ENCODE data around the gene FAM118B. TPM values are rescaled to one million over a fixed set of nuclear protein-coding genes. Genes with fewer than 3 reads are reported as not detected.

FAM118B gene
- total RNA-seq, 1 donor: 30.4 TPM

DNA sequence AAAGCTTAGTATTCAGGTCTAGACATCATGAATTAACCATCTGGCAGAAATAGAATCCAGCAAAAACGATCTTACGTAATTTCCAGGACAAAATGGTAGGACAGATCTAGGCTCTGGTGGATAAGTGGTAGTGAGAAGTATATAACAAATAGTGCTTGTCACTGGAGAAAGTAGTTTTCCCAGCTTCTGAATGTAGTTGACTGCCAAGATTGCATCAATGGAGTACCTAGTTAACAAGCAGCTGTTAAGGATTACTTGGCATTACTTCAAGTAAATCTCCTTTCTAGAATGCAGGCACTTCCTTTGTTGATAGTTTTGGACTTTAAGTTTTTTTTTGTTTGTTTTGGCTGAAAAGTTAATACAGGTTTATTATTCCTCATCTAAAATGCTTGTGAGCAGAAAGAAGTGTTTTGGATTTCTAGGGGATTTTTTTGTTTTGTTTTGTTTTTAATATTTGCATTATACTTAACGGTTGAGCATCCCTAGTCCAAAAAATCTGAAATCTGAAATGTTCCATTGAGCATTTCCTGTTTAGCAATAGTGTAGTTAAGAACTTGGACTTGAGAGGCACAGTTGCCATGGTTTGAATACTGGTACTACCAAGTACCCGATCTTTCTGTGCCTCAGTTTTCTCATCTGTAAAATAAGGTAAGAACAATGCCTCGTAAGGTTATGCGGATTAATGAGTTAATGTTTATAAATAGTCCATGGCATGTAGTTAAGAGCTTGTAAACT is 20.3 kb downstream of the FAM118B start:
- Histone ChIP-seq H3K4me1 (ENCODE audit: insufficient read depth, low read length) (peaks cover 6% of the 10 kb centered on the region), H3K79me2 (ENCODE audit: insufficient read depth, low read length) (peaks cover 32% of the 10 kb centered on the region), H3K9me3 (ENCODE audit: low read depth, low read length) (no peaks in the 10 kb centered on the region), H3K4me3 (ENCODE audit: insufficient read depth, low read length) (no peak overlapping the region), H4K20me1 (ENCODE audit: insufficient read depth, low read length) (no peaks in the 10 kb centered on the region), H3K4me2 (ENCODE audit: insufficient read depth, low read length) (no peak overlapping the region), H3K27me3 (ENCODE audit: insufficient read depth, low read length) (no peaks in the 10 kb centered on the region), H3K36me3 (ENCODE audit: insufficient read depth, low read length) (peaks cover 5% of the 10 kb centered on the region), H2AFZ (ENCODE audit: low read length) (no peak overlapping the region), H3K27ac (ENCODE audit: low read depth, low read length) (no peak overlapping the region)
- DNase-seq (ENCODE audit: insufficient read length, low spot score, missing footprints): no peak
- TF ChIP-seq, protein P1, sequence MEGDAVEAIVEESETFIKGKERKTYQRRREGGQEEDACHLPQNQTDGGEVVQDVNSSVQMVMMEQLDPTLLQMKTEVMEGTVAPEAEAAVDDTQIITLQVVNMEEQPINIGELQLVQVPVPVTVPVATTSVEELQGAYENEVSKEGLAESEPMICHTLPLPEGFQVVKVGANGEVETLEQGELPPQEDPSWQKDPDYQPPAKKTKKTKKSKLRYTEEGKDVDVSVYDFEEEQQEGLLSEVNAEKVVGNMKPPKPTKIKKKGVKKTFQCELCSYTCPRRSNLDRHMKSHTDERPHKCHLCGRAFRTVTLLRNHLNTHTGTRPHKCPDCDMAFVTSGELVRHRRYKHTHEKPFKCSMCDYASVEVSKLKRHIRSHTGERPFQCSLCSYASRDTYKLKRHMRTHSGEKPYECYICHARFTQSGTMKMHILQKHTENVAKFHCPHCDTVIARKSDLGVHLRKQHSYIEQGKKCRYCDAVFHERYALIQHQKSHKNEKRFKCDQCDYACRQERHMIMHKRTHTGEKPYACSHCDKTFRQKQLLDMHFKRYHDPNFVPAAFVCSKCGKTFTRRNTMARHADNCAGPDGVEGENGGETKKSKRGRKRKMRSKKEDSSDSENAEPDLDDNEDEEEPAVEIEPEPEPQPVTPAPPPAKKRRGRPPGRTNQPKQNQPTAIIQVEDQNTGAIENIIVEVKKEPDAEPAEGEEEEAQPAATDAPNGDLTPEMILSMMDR (IDR thresholded peaks at IDR 0.05; ENCODE audit: extremely low read depth, low read depth, low read length): no peak

DNA sequence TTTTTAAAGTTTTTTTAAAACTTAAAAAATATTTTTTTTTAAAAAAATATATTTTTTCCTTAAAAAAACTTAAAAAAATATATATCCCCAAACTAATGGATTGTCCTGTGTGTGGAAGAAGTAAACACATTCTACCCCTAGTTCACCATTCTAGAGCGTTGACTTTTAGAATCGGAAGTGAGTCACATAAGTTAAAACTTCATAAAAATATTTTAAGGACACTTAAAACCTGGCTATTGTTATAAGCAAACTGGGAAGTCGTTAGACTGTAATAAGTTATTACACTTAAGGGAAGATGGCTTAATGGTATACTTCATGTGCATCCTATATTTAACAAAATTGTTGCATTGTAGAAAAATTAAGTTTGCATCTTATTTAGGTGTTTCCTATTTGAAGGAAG is 21.1 kb downstream of the FAM118B start:
- no peak for DNase-seq (ENCODE audit: insufficient read length, low spot score, missing footprints)
- Histone ChIP-seq H3K4me2 (ENCODE audit: insufficient read depth, low read length) (no peak overlapping the region), H3K4me3 (ENCODE audit: insufficient read depth, low read length) (no peak overlapping the region), H4K20me1 (ENCODE audit: insufficient read depth, low read length) (no peaks in the 10 kb centered on the region), H3K27me3 (ENCODE audit: insufficient read depth, low read length) (no peaks in the 10 kb centered on the region), H2AFZ (ENCODE audit: low read length) (no peak overlapping the region), H3K36me3 (ENCODE audit: insufficient read depth, low read length) (peaks cover 5% of the 10 kb centered on the region), H3K27ac (ENCODE audit: low read depth, low read length) (no peak overlapping the region), H3K79me2 (ENCODE audit: insufficient read depth, low read length) (peaks cover 28% of the 10 kb centered on the region), H3K9me3 (ENCODE audit: low read depth, low read length) (no peaks in the 10 kb centered on the region), H3K4me1 (ENCODE audit: insufficient read depth, low read length) (peaks cover 6% of the 10 kb centered on the region)
- TF ChIP-seq, protein P1 (IDR thresholded peaks at IDR 0.05; ENCODE audit: extremely low read depth, low read depth, low read length): no peak

DNA sequence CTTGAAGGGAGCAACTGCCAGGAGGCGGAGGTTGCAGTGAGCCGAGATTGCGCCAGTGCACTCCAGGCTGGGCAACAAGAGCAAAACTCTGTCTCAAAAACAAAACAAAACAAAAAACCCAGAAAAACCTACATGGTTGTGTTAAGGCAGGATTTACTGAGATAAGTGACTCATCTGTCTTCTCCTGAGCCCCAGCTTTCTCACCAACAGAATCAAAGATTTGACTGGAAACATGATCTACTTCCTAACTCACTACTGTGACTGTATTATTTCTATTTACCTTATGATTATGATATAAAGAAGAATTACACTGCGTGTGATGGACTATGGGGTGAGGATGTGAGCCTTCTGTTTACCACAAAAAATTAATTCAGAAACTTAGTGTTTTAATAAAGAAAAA is 21.8 kb downstream of the FAM118B start:
- peak overlapping the region; percentile 4 for H3K27ac ChIP-seq (ENCODE audit: low read depth, low read length)
- peaks cover 6% of the 10 kb centered on the region for H3K4me1 ChIP-seq (ENCODE audit: insufficient read depth, low read length)
- H3K4me2 ChIP-seq (ENCODE audit: insufficient read depth, low read length): no peak overlapping the region
- H3K4me3 ChIP-seq (ENCODE audit: insufficient read depth, low read length): no peak overlapping the region
- no peaks in the 10 kb centered on the region for H3K9me3 ChIP-seq (ENCODE audit: low read depth, low read length)
- peaks cover 5% of the 10 kb centered on the region for H3K36me3 ChIP-seq (ENCODE audit: insufficient read depth, low read length)
- DNase-seq (ENCODE audit: insufficient read length, low spot score, missing footprints): no peak
- no peaks in the 10 kb centered on the region for H3K27me3 ChIP-seq (ENCODE audit: insufficient read depth, low read length)
- H4K20me1 ChIP-seq (ENCODE audit: insufficient read depth, low read length): no peaks in the 10 kb centered on the region
- TF ChIP-seq, protein P1 (IDR thresholded peaks at IDR 0.05; ENCODE audit: extremely low read depth, low read depth, low read length): no peak
- peaks cover 23% of the 10 kb centered on the region for H3K79me2 ChIP-seq (ENCODE audit: insufficient read depth, low read length)
- H2AFZ ChIP-seq (ENCODE audit: low read length): no peak overlapping the region

DNA sequence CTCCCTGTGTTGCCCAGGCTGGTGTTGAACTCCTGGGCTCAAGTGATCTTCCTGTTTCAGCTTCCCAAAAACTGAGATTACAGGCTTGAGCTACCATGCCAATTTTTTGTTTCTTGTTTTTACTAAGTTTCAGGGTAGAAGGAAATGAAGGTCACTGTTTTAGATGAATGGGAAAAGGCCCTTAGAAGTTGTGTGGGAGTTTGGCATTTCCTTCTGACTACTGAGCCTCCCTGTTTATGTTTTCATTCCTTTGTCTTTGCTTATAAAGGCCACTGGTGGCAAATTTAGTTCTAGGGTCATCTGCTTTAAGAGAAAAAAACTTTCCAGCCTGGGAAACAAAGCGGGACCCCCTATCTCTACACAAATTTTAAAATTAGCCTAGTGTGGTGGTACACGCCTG is 35.1 kb downstream of the FAM118B start:
- Histone ChIP-seq H3K9me3 (ENCODE audit: low read depth, low read length) (no peaks in the 10 kb centered on the region), H4K20me1 (ENCODE audit: insufficient read depth, low read length) (no peaks in the 10 kb centered on the region), H3K4me3 (ENCODE audit: insufficient read depth, low read length) (no peak overlapping the region), H3K4me2 (ENCODE audit: insufficient read depth, low read length) (peak overlapping the region; percentile 20), H3K79me2 (ENCODE audit: insufficient read depth, low read length) (no peaks in the 10 kb centered on the region), H3K27ac (ENCODE audit: low read depth, low read length) (no peak overlapping the region), H2AFZ (ENCODE audit: low read length) (no peak overlapping the region), H3K36me3 (ENCODE audit: insufficient read depth, low read length) (peaks cover 16% of the 10 kb centered on the region), H3K27me3 (ENCODE audit: insufficient read depth, low read length) (no peaks in the 10 kb centered on the region), H3K4me1 (ENCODE audit: insufficient read depth, low read length) (peaks cover 6% of the 10 kb centered on the region)
- peak; percentile 86 for DNase-seq (ENCODE audit: insufficient read length, low spot score, missing footprints)
- TF ChIP-seq, protein P1 (IDR thresholded peaks at IDR 0.05; ENCODE audit: extremely low read depth, low read depth, low read length): no peak
